OCI-LY1 (cell line): Measurements from ENCODE around the gene ZFC3H1.

Experiments
- H2AFZ ChIP-seq: fragments of 200-600 bp; sonication (generic), shearing (Covaris generic); 2 replicates; pipeline ENCODE4 v1.6.0; 2014; ENCODE audit warnings: antibody characterized with exemption, mild to moderate bottlenecking, low read length
- H3F3A ChIP-seq: fragments of 200-600 bp; sonication (generic), shearing (Covaris generic); 2 replicates; pipeline ENCODE4 v1.6.0; 2014; ENCODE audit warnings: mild to moderate bottlenecking, antibody characterized with exemption, low read length, moderate library complexity; ENCODE audit not compliant: insufficient read depth
- H3K27ac ChIP-seq: fragments of 200-600 bp; sonication (generic); 2 replicates; pipeline ENCODE4 v1.5.1; 2014; ENCODE audit warnings: low read length, mixed run types, mild to moderate bottlenecking, low read depth; ENCODE audit not compliant: poor library complexity, severe bottlenecking
- H3K27me3 ChIP-seq: fragments of 200-600 bp; sonication (generic); 2 replicates; pipeline ENCODE4 v1.6.0; 2014; ENCODE audit warnings: antibody characterized with exemption, mild to moderate bottlenecking, low read length, moderate library complexity; ENCODE audit not compliant: insufficient read depth
- H3K36me3 ChIP-seq: fragments of 200-600 bp; sonication (generic); 2 replicates; pipeline ENCODE4 v1.6.1; 2014; ENCODE audit warnings: mild to moderate bottlenecking, antibody characterized with exemption, low read length, moderate library complexity, mixed read lengths; ENCODE audit not compliant: insufficient read depth
- H3K4me1 ChIP-seq: fragments of 200-600 bp; sonication (generic); 2 replicates; pipeline ENCODE4 v1.5.1; 2014; ENCODE audit warnings: mild to moderate bottlenecking, low read length, moderate library complexity; ENCODE audit not compliant: insufficient read depth, severe bottlenecking
- H3K4me2 ChIP-seq: fragments of 200-600 bp; sonication (generic), shearing (Covaris generic); 2 replicates; pipeline ENCODE4 v1.6.1; 2014; ENCODE audit warnings: low read length
- H3K4me3 ChIP-seq: fragments of 200-600 bp; sonication (generic); 2 replicates; pipeline ENCODE4 v1.5.1; 2014; ENCODE audit warnings: low read length, low read depth, mild to moderate bottlenecking, mixed read lengths; ENCODE audit not compliant: poor library complexity, severe bottlenecking
- H3K79me2 ChIP-seq: fragments of 200-600 bp; shearing (Covaris generic); 2 replicates; pipeline ENCODE4 v1.6.1; 2016; ENCODE audit warnings: mixed run types, low read length, mixed read lengths; ENCODE audit not compliant: insufficient read depth
- H3K9ac ChIP-seq: fragments of 200-600 bp; sonication (generic), shearing (Covaris generic); 2 replicates; pipeline ENCODE4 v1.6.1; 2014; ENCODE audit warnings: mild to moderate bottlenecking, low read length, mixed read lengths
- H3K9me2 ChIP-seq: fragments of 200-600 bp; sonication (generic), shearing (Covaris generic); 2 replicates; pipeline ENCODE4 v1.6.1; 2014; ENCODE audit warnings: low read depth, mild to moderate bottlenecking, low read length, mixed read lengths
- H3K9me3 ChIP-seq: fragments of 200-600 bp; shearing (Covaris generic); 2 replicates; pipeline ENCODE4 v1.6.1; 2014; ENCODE audit warnings: low read length, mixed read lengths
- H4K20me1 ChIP-seq: fragments of 200-600 bp; sonication (generic), shearing (Covaris generic); 2 replicates; pipeline ENCODE4 v1.6.0; 2016; ENCODE audit warnings: mild to moderate bottlenecking, low read length; ENCODE audit not compliant: insufficient read depth
- CTCF ChIP-seq: fragments of 200-600 bp; sonication (generic), shearing (Covaris generic); IDR thresholded peaks from 2 replicates; pipeline ENCODE4 v1.5.1; 2017; ENCODE audit warnings: mild to moderate bottlenecking, antibody characterized with exemption, low read length, moderate library complexity, mixed read lengths
- EZH2 ChIP-seq: fragments of 200-600 bp; sonication (generic), shearing (Covaris generic); IDR thresholded peaks from 2 replicates; pipeline ENCODE4 v1.8.0; 2017; ENCODE audit warnings: borderline replicate concordance, mixed run types, mild to moderate bottlenecking, antibody characterized with exemption, low read length, moderate library complexity, mixed read lengths

The ZFC3H1 gene

GRCh38 chr12:71610031-71610795 lies 53.4 kb downstream of the ZFC3H1 start:
- Histone ChIP-seq H3K9me3 (no peaks in the 10 kb centered on the region), H3K4me2 (no peak overlapping the region), H3K4me1 (no peaks in the 10 kb centered on the region), H3K36me3 (peaks cover 87% of the 10 kb centered on the region), H3K9me2 (no peaks in the 10 kb centered on the region), H3F3A (no peaks in the 10 kb centered on the region), H3K79me2 (no peaks in the 10 kb centered on the region), H2AFZ (no peak overlapping the region), H3K9ac (no peak overlapping the region), H3K27ac (no peak overlapping the region), H3K4me3 (no peak overlapping the region), H4K20me1 (no peaks in the 10 kb centered on the region), H3K27me3 (no peaks in the 10 kb centered on the region)
- TF ChIP-seq EZH2 = no peak
- no peak for TF ChIP-seq CTCF

GRCh38 chr12:71607494-71608330 lies 55.9 kb downstream of the ZFC3H1 start:
- no peak overlapping the region for H3K4me2 ChIP-seq
- no peaks in the 10 kb centered on the region for H3K27me3 ChIP-seq
- H3K9me2 ChIP-seq = no peaks in the 10 kb centered on the region
- TF ChIP-seq EZH2 (no peak), CTCF (no peak)
- no peak overlapping the region for H3K27ac ChIP-seq
- no peaks in the 10 kb centered on the region for H3F3A ChIP-seq
- no peaks in the 10 kb centered on the region for H3K79me2 ChIP-seq
- H3K9ac ChIP-seq = no peak overlapping the region
- no peaks in the 10 kb centered on the region for H4K20me1 ChIP-seq
- no peaks in the 10 kb centered on the region for H3K9me3 ChIP-seq
- H3K4me3 ChIP-seq = no peak overlapping the region
- H3K4me1 ChIP-seq = no peaks in the 10 kb centered on the region
- no peak overlapping the region for H2AFZ ChIP-seq
- peaks cover 62% of the 10 kb centered on the region for H3K36me3 ChIP-seq

DNA sequence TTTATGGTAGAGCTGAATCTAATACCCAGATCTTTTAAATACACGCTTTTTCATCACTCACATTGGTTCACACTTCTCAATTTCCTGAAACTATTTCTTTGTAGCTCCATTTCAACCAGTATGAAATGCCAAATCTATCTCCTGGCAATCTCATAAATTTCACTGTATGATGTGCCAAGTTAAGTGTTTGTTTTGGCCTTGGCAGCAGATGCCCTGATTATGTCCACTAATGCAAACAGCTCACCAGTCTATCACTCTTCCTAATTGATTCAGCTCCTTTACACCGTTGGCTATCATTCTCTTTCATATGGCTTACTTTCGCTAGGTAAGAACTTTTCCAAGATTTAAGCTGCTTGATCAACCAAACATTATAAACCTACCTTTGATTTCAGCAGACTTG lies 58.6 kb downstream of the ZFC3H1 start:
- H2AFZ ChIP-seq = no peak overlapping the region
- TF ChIP-seq CTCF (no peak), EZH2 (no peak)
- no peak overlapping the region for H3K27ac ChIP-seq
- H3K79me2 ChIP-seq = no peaks in the 10 kb centered on the region
- no peaks in the 10 kb centered on the region for H3K4me1 ChIP-seq
- no peak overlapping the region for H3K4me2 ChIP-seq
- H3K9ac ChIP-seq = no peak overlapping the region
- H3K27me3 ChIP-seq = no peaks in the 10 kb centered on the region
- H3K36me3 ChIP-seq = peaks cover 37% of the 10 kb centered on the region
- H3K4me3 ChIP-seq = no peak overlapping the region
- H3K9me3 ChIP-seq = no peaks in the 10 kb centered on the region
- no peaks in the 10 kb centered on the region for H4K20me1 ChIP-seq
- no peaks in the 10 kb centered on the region for H3K9me2 ChIP-seq
- H3F3A ChIP-seq = no peaks in the 10 kb centered on the region
